Measurements from ENCODE around the gene PSD2. TPM values are rescaled to one million over a fixed set of nuclear protein-coding genes. Genes with fewer than 3 reads are reported as not detected.

The PSD2 gene
- total RNA-seq, 4 donors from 2014 or later: 0.16 TPM; not detected in 3

DNA sequence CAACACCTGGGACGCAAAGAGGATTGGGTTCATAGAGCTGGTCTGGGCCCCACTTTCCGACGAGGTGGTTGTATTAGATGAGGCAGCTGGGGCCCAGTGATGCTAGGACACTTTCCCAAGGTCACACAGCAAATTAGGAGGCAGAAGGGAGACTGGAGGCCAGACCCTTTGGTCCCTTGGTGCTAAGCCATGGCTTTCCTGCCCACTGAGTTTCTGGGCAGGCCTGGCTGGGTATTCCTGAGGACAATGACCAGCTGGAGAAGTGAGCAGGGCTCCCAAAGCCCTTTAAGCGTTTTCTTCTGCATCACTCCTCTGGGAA, 66.2 kb downstream of the PSD2 start:
- in situ Hi-C loops (cut with MboI; ENCODE audit: low pct_ligation_motif_present in 1 of 4, low pct_unique_long_range_greater_than_20kb in 1 of 4, low sequenced_read_pairs in 3 of 4): loop anchor here in 1 of 4 donors (10.0 kb wide), 1 partner anchor 77 kb away; no protein-coding TSS in a partner anchor
- intact Hi-C loops (cut with DNase I; ENCODE audit: low total_unique reads): loop anchor here (5.0 kb wide), 1 partner anchor 75 kb away; no protein-coding TSS in a partner anchor
- no peaks in the 10 kb centered on the region for H3K9me3 ChIP-seq
- H3K27ac ChIP-seq: no peak overlapping the region
- H3K36me3 ChIP-seq: no peaks in the 10 kb centered on the region
- peaks cover 0 to 13% (median 2%) of the 10 kb centered on the region in 4 donors for H3K4me1 ChIP-seq
- H3K4me3 ChIP-seq: no peak overlapping the region
- WGBS, 2 donors (ENCODE audit: low coverage in 1 of 2): 79% methylated on average over 4 of the region's 4 CpGs; no CpG with 5 or more reads in 1 of the 2 donors
- no peak for DNase-seq
- TF ChIP-seq POLR2AphosphoS5 (IDR thresholded peaks at IDR 0.05): no peak
- TF ChIP-seq POLR2A (IDR thresholded peaks at IDR 0.05): no peak
- TF ChIP-seq, protein P1, sequence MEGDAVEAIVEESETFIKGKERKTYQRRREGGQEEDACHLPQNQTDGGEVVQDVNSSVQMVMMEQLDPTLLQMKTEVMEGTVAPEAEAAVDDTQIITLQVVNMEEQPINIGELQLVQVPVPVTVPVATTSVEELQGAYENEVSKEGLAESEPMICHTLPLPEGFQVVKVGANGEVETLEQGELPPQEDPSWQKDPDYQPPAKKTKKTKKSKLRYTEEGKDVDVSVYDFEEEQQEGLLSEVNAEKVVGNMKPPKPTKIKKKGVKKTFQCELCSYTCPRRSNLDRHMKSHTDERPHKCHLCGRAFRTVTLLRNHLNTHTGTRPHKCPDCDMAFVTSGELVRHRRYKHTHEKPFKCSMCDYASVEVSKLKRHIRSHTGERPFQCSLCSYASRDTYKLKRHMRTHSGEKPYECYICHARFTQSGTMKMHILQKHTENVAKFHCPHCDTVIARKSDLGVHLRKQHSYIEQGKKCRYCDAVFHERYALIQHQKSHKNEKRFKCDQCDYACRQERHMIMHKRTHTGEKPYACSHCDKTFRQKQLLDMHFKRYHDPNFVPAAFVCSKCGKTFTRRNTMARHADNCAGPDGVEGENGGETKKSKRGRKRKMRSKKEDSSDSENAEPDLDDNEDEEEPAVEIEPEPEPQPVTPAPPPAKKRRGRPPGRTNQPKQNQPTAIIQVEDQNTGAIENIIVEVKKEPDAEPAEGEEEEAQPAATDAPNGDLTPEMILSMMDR (IDR thresholded peaks at IDR 0.05): no peak
- no peak for TF ChIP-seq EP300 (IDR thresholded peaks at IDR 0.05; ENCODE audit: low read depth)
- no peaks in the 10 kb centered on the region for H3K27me3 ChIP-seq

DNA sequence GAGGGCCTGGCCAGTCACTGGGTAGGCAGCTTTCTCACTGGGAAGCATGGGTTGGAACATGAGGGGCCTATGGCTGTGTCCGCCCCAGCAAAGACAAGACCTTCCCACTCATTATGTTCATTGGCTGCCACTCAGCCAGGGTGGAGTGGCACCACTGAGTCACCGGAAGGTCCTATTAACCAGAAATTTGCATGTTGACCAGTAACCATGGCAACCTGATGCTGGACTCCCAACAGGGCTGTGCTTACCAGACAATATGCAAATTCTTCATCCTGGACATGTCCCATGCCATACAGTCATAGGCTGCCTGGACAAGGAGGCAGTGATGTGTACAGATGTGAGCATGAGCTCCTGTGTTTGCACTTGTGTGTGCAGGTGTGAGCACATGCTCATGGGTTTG, 66.7 kb downstream of the PSD2 start:
- H3K4me1 ChIP-seq: peaks cover 0 to 13% (median 2%) of the 10 kb centered on the region in 4 donors
- TF ChIP-seq POLR2A (IDR thresholded peaks at IDR 0.05): no peak
- no peak for TF ChIP-seq POLR2AphosphoS5 (IDR thresholded peaks at IDR 0.05)
- no peak for TF ChIP-seq EP300 (IDR thresholded peaks at IDR 0.05; ENCODE audit: low read depth)
- TF ChIP-seq, protein P1 (IDR thresholded peaks at IDR 0.05): no peak
- no peaks in the 10 kb centered on the region for H3K9me3 ChIP-seq
- 87% methylated on average over 2 of the region's 2 CpGs; no CpG with 5 or more reads in 1 of the 2 donors for WGBS, 2 donors (ENCODE audit: low coverage in 1 of 2)
- H3K27me3 ChIP-seq: no peaks in the 10 kb centered on the region
- no peaks in the 10 kb centered on the region for H3K36me3 ChIP-seq
- no peak overlapping the region for H3K4me3 ChIP-seq
- DNase-seq: no peak
- no peak overlapping the region for H3K27ac ChIP-seq
- in situ Hi-C loops (cut with MboI; ENCODE audit: low pct_ligation_motif_present in 1 of 4, low pct_unique_long_range_greater_than_20kb in 1 of 4, low sequenced_read_pairs in 3 of 4): loop anchor here in 1 of 4 donors (10.0 kb wide), 1 partner anchor 78 kb away; no protein-coding TSS in a partner anchor
- intact Hi-C loops (cut with DNase I; ENCODE audit: low total_unique reads): loop anchor here (5.0 kb wide), 1 partner anchor 75 kb away; no protein-coding TSS in a partner anchor

DNA sequence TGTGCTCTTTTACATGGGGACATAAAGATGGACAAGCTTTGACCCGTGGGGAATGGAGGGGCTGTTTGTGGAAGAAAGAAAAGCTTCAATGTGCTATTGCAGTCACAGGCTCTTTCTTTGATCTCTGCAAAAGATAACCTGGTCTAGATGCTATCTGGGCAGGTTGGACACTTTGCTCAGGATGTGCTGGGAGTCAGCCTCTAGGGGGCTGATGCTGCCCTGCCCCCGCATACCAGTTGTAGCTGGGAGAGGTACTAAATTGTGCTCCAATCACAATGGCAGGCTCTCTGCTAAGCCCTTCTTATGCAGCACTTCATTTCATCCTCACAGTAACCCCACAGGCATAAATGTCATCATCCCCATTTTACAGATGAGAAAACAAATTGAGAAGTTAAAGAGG, 67.2 kb downstream of the PSD2 start:
- in situ Hi-C loops (cut with MboI; ENCODE audit: low pct_ligation_motif_present in 1 of 4, low pct_unique_long_range_greater_than_20kb in 1 of 4, low sequenced_read_pairs in 3 of 4) (loop anchor here in 1 of 4 donors (10.0 kb wide), 1 partner anchor 78 kb away; no protein-coding TSS in a partner anchor), intact Hi-C loops (cut with DNase I; ENCODE audit: low total_unique reads) (loop anchor here (5.0 kb wide), 1 partner anchor 76 kb away; no protein-coding TSS in a partner anchor)
- 43 to 72% methylated on average over 1 to 2 of the region's 2 CpGs for WGBS, 2 donors (ENCODE audit: low coverage in 1 of 2)
- Histone ChIP-seq H3K36me3 (no peaks in the 10 kb centered on the region), H3K4me3 (no peak overlapping the region), H3K4me1 (peaks cover 0 to 13% (median 2%) of the 10 kb centered on the region in 4 donors), H3K9me3 (no peaks in the 10 kb centered on the region), H3K27me3 (no peaks in the 10 kb centered on the region), H3K27ac (no peak overlapping the region)
- no peak for DNase-seq
- TF ChIP-seq POLR2AphosphoS5 (IDR thresholded peaks at IDR 0.05) (no peak), POLR2A (IDR thresholded peaks at IDR 0.05) (no peak), EP300 (IDR thresholded peaks at IDR 0.05; ENCODE audit: low read depth) (no peak)
- TF ChIP-seq, protein P1 (IDR thresholded peaks at IDR 0.05): no peak

DNA sequence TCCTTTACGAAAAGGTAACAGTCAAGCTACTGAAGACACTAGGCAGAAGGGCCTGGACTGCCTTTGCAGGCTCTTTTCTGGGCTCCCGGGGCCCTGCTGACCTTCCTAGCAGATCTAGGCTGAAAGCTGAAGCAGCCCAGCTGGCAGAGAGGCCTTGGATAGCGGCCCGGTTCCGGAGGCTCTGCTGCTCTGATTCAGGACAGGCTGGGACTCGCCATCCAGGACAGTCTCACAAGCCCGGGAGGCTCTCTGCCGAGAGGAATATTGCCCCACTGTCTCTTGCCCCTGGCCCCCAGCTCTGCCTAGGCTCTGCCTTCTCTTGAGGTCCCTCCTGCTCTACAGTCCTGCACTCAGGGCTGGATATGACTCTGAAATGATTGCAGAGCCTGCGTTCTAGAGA, 67.8 kb downstream of the PSD2 start:
- in situ Hi-C loops (cut with MboI; ENCODE audit: low pct_ligation_motif_present in 1 of 4, low pct_unique_long_range_greater_than_20kb in 1 of 4, low sequenced_read_pairs in 3 of 4) (loop anchor here in 1 of 4 donors (10.0 kb wide), 1 partner anchor 79 kb away; no protein-coding TSS in a partner anchor), intact Hi-C loops (cut with DNase I; ENCODE audit: low total_unique reads) (loop anchor here (5.0 kb wide), 1 partner anchor 76 kb away; no protein-coding TSS in a partner anchor)
- Histone ChIP-seq H3K36me3 (no peaks in the 10 kb centered on the region), H3K27me3 (no peaks in the 10 kb centered on the region), H3K4me1 (peaks cover 0 to 13% (median 2%) of the 10 kb centered on the region in 4 donors), H3K9me3 (no peaks in the 10 kb centered on the region), H3K4me3 (no peak overlapping the region), H3K27ac (peak overlapping the region in 1 of 4 donors; percentile 4)
- 75% methylated on average over 9 of the region's 9 CpGs; no CpG with 5 or more reads in 1 of the 2 donors for WGBS, 2 donors (ENCODE audit: low coverage in 1 of 2)
- peak; percentile 24 for DNase-seq
- TF ChIP-seq POLR2AphosphoS5 (IDR thresholded peaks at IDR 0.05): no peak
- no peak for TF ChIP-seq EP300 (IDR thresholded peaks at IDR 0.05; ENCODE audit: low read depth)
- TF ChIP-seq, protein P1 (IDR thresholded peaks at IDR 0.05): no peak
- TF ChIP-seq POLR2A (IDR thresholded peaks at IDR 0.05): no peak

Measured in transverse colon (tissue), 4 donors.